Activated CD4-positive, alpha-beta T cell treated with anti-CD3 and anti-CD28 coated beads, Interleukin-2, amount 10 ng/mL, durations not matched to agents 24 days and 14 days (primary cell): ENCODE results near the gene ENG. TPM values are rescaled to one million over a fixed set of nuclear protein-coding genes. Genes with fewer than 3 reads are reported as not detected.
A peak's percentile ranks its signal among the peaks of the same experiment; 100 is the strongest.

Experiments used
- DNase-seq: peaks from one replicate; pipeline ENCODE4 v3.0.0; 2022
- H3K27ac Mint-ChIP-seq: one replicate; pipeline ENCODE4 v1.8.0; 2022; ENCODE audit warnings: mild to moderate bottlenecking, mixed read lengths
- H3K27me3 Mint-ChIP-seq: one replicate; pipeline ENCODE4 v1.8.0; 2022; ENCODE audit warnings: mixed read lengths
- H3K36me3 Mint-ChIP-seq: one replicate; pipeline ENCODE4 v1.8.0; 2022; ENCODE audit warnings: low read depth, mild to moderate bottlenecking, mixed read lengths
- H3K4me1 Mint-ChIP-seq: one replicate; pipeline ENCODE4 v1.8.0; 2021; ENCODE audit warnings: mixed read lengths
- H3K4me3 Mint-ChIP-seq: one replicate; pipeline ENCODE4 v1.8.0; 2022; ENCODE audit warnings: mild to moderate bottlenecking, moderate library complexity, mixed read lengths
- H3K9me3 Mint-ChIP-seq: one replicate; pipeline ENCODE4 v1.8.0; 2021; ENCODE audit warnings: mixed read lengths
- intact Hi-C: fragments of 100-400 bp; cut with micrococcal nuclease; formaldehyde crosslinking; loops from one replicate; pipeline ENCODE4 v1.15.1; 2023
- total RNA-seq: library from RNA; stranded (reverse); gene quantifications from 2 replicates; pipeline ENCODE4 v1.2.3, GENCODE V29; 2022

The ENG gene
- 29.9 and 32.4 TPM in 2 replicates for total RNA-seq

GRCh38 chr9:127854184-127854806, at the start of gene ENG:
TSS of gene ENG (minus strand) at chr9:127854658. CDS start at chr9:127854355, 303 bp downstream.
- intact Hi-C loops: no loop called here
- Mint-ChIP-seq H3K9me3 (peaks cover 7% of the 10 kb centered on the region), H3K27me3 (no peaks in the 10 kb centered on the region), H3K36me3 (peaks cover 21% of the 10 kb centered on the region), H3K27ac (peak within 1 kb of the TSS; percentile 89), H3K4me1 (peaks cover 22% of the 10 kb centered on the region), H3K4me3 (peak within 1 kb of the TSS; percentile 93)
- peak; percentile 75 for DNase-seq

- no peaks in the 10 kb centered on the region for H3K9me3 Mint-ChIP-seq
- H3K4me3 Mint-ChIP-seq: peak overlapping the region; percentile 88
- H3K27me3 Mint-ChIP-seq: no peaks in the 10 kb centered on the region
- H3K36me3 Mint-ChIP-seq: peaks cover 7% of the 10 kb centered on the region
- H3K27ac Mint-ChIP-seq: peak overlapping the region; percentile 99
- peak; percentile 96 for DNase-seq
- intact Hi-C loops: loop anchor here (2.0 kb wide), 1 partner anchor 121 kb away; no protein-coding TSS in a partner anchor
- peaks cover 47% of the 10 kb centered on the region for H3K4me1 Mint-ChIP-seq
These were observed 49.4 kb upstream of the ENG start for GRCh38 chr9:127903557-127904475.

GRCh38 chr9:127899128-127899943, 44.9 kb upstream of the ENG start, which contains the start of gene ST6GALNAC6:
TSS of gene ST6GALNAC6 (minus strand) at chr9:127899603. CDS start at chr9:127897981, 1,622 bp downstream.
- intact Hi-C loops: loop anchor here (1.0 kb wide), 1 partner anchor 18 kb away; the partner anchor contains the start of gene ST6GALNAC4
- peaks cover 40% of the 10 kb centered on the region for H3K36me3 Mint-ChIP-seq

GRCh38 chr9:127898433-127899127, 44.1 kb upstream of the ENG start:
- Mint-ChIP-seq H3K27ac (peak overlapping the region; percentile 83), H3K9me3 (peaks cover 7% of the 10 kb centered on the region)
- DNase-seq: peak; percentile 70

More at GRCh38 chr9:127899128-127899943, 44.9 kb upstream of the ENG start, which contains the start of gene ST6GALNAC6:
- H3K4me3 Mint-ChIP-seq: peak within 1 kb of the TSS; percentile 87
- peak within 1 kb of the TSS; percentile 87 for H3K27ac Mint-ChIP-seq
- no peaks in the 10 kb centered on the region for H3K27me3 Mint-ChIP-seq
- peaks cover under 1% of the 10 kb centered on the region for H3K9me3 Mint-ChIP-seq
- H3K4me1 Mint-ChIP-seq: peaks cover 31% of the 10 kb centered on the region
- DNase-seq: peak; percentile 94

GRCh38 chr9:127897193-127897692, 42.8 kb upstream of the ENG start:
- intact Hi-C loops: no loop called here
- peaks cover 7% of the 10 kb centered on the region for H3K9me3 Mint-ChIP-seq
- peaks cover 25% of the 10 kb centered on the region for H3K4me1 Mint-ChIP-seq
- peak overlapping the region; percentile 58 for H3K4me3 Mint-ChIP-seq
- no peak for DNase-seq
- no peak overlapping the region for H3K27ac Mint-ChIP-seq
- H3K27me3 Mint-ChIP-seq: no peaks in the 10 kb centered on the region
- peaks cover 59% of the 10 kb centered on the region for H3K36me3 Mint-ChIP-seq

More at GRCh38 chr9:127898433-127899127, 44.1 kb upstream of the ENG start:
- H3K27me3 Mint-ChIP-seq: no peaks in the 10 kb centered on the region
- H3K4me3 Mint-ChIP-seq: peak overlapping the region; percentile 85
- peaks cover 25% of the 10 kb centered on the region for H3K4me1 Mint-ChIP-seq
- peaks cover 46% of the 10 kb centered on the region for H3K36me3 Mint-ChIP-seq
- intact Hi-C loops: loop anchor here (1.0 kb wide), 1 partner anchor 19 kb away; the partner anchor contains the start of gene ST6GALNAC4

- no peak overlapping the region for H3K27ac Mint-ChIP-seq
- intact Hi-C loops: no loop called here
- no peak for DNase-seq
- H3K4me3 Mint-ChIP-seq: no peak overlapping the region
- H3K36me3 Mint-ChIP-seq: peaks cover 61% of the 10 kb centered on the region
- H3K27me3 Mint-ChIP-seq: no peaks in the 10 kb centered on the region
- H3K4me1 Mint-ChIP-seq: peaks cover 22% of the 10 kb centered on the region
- H3K9me3 Mint-ChIP-seq: peaks cover 7% of the 10 kb centered on the region
These were observed 42.1 kb upstream of the ENG start for GRCh38 chr9:127896395-127897192.

GRCh38 chr9:127895811-127896210, 41.4 kb upstream of the ENG start:
- no peak overlapping the region for H3K4me3 Mint-ChIP-seq
- intact Hi-C loops: no loop called here
- peaks cover 69% of the 10 kb centered on the region for H3K36me3 Mint-ChIP-seq
- H3K27me3 Mint-ChIP-seq: no peaks in the 10 kb centered on the region
- H3K4me1 Mint-ChIP-seq: peaks cover 20% of the 10 kb centered on the region
- H3K9me3 Mint-ChIP-seq: peaks cover 7% of the 10 kb centered on the region
- H3K27ac Mint-ChIP-seq: no peak overlapping the region
- DNase-seq: no peak

GRCh38 chr9:127893392-127893791, 38.9 kb upstream of the ENG start:
- Mint-ChIP-seq H3K27ac (no peak overlapping the region), H3K27me3 (no peaks in the 10 kb centered on the region), H3K9me3 (peaks cover 7% of the 10 kb centered on the region)

GRCh38 chr9:127892831-127893230, 38.4 kb upstream of the ENG start:
- peak overlapping the region; percentile 20 for H3K27ac Mint-ChIP-seq
- no peak overlapping the region for H3K4me3 Mint-ChIP-seq
- H3K36me3 Mint-ChIP-seq: peaks cover 75% of the 10 kb centered on the region
- no peaks in the 10 kb centered on the region for H3K27me3 Mint-ChIP-seq
- intact Hi-C loops: no loop called here
- no peak for DNase-seq
- peaks cover 10% of the 10 kb centered on the region for H3K4me1 Mint-ChIP-seq
- H3K9me3 Mint-ChIP-seq: peaks cover 7% of the 10 kb centered on the region

More at GRCh38 chr9:127893392-127893791, 38.9 kb upstream of the ENG start:
- no peak overlapping the region for H3K4me3 Mint-ChIP-seq
- H3K4me1 Mint-ChIP-seq: peaks cover 12% of the 10 kb centered on the region
- no peak for DNase-seq
- peaks cover 73% of the 10 kb centered on the region for H3K36me3 Mint-ChIP-seq
- intact Hi-C loops: no loop called here

GRCh38 chr9:127890053-127890452, 35.6 kb upstream of the ENG start:
- intact Hi-C loops: no loop called here
- H3K27me3 Mint-ChIP-seq: no peaks in the 10 kb centered on the region
- peaks cover 7% of the 10 kb centered on the region for H3K9me3 Mint-ChIP-seq
- H3K27ac Mint-ChIP-seq: no peak overlapping the region
- H3K36me3 Mint-ChIP-seq: peaks cover 65% of the 10 kb centered on the region
- no peak for DNase-seq
- no peak overlapping the region for H3K4me3 Mint-ChIP-seq
- peaks cover 5% of the 10 kb centered on the region for H3K4me1 Mint-ChIP-seq

GRCh38 chr9:127887792-127888191, 33.3 kb upstream of the ENG start:
- intact Hi-C loops: no loop called here
- Mint-ChIP-seq H3K4me3 (no peak overlapping the region), H3K27ac (no peak overlapping the region), H3K9me3 (no peaks in the 10 kb centered on the region), H3K27me3 (no peaks in the 10 kb centered on the region), H3K4me1 (peaks cover 12% of the 10 kb centered on the region), H3K36me3 (peaks cover 56% of the 10 kb centered on the region)
- DNase-seq: no peak

- Mint-ChIP-seq H3K9me3 (no peaks in the 10 kb centered on the region), H3K27me3 (no peaks in the 10 kb centered on the region), H3K36me3 (peaks cover 52% of the 10 kb centered on the region), H3K4me1 (peaks cover 11% of the 10 kb centered on the region), H3K27ac (no peak overlapping the region), H3K4me3 (no peak overlapping the region)
- intact Hi-C loops: no loop called here
- DNase-seq: no peak
These were observed 32.0 kb upstream of the ENG start for GRCh38 chr9:127886401-127886972.
